HG03520 (cell line): ENCODE measurements around the gene WSCD2.
A peak's percentile ranks its signal among the peaks of the same experiment; 100 is the strongest.

ENCODE experiments used
- ATAC-seq: cut with Tn5 transposase; IDR thresholded peaks from one replicate; pipeline ENCODE4 v1.9.1; 2021; ENCODE audit warnings: mild to moderate bottlenecking, moderate library complexity; ENCODE audit not compliant: unreplicated experiment

Gene WSCD2

DNA sequence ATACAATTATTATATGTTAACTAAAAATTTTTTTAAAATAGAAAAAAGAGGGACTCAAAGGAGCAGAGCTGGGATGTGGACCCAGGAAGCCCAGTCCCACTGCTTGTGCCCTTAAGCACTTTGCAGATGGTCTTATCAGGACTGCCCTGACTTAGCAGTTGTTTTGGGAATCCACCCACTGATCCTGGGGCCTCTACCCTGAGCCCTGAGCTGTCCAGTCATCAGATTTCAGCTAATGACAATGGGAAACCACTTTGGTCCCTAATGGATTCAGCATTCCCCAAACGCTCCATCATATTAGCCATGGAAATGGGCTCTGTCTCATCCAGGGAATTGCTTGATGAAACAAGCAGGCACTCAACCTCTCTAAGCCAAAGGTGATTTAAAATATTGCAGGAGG is 22.5 kb upstream of the WSCD2 start:
- ATAC-seq = no peak

DNA sequence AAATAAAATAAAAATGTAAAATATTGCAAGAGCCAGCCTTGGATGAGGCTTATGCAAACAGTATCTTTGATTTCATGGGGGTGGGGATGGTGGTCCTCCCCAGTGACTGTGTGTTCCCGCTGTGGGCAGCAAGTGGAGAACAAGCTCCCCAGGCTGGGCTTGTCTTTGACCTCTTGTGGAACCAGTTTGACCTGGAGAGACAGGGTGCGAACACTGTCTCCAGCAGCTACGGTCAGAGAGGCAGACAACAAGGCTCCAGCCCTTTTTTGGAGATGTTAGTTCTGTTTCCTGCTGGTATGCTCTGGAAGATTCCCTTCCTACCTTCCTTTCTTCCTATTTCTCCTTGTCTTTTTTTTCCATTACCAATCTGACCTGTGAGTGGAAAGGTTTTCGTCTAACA is 21.8 kb upstream of the WSCD2 start:
- no peak for ATAC-seq

DNA sequence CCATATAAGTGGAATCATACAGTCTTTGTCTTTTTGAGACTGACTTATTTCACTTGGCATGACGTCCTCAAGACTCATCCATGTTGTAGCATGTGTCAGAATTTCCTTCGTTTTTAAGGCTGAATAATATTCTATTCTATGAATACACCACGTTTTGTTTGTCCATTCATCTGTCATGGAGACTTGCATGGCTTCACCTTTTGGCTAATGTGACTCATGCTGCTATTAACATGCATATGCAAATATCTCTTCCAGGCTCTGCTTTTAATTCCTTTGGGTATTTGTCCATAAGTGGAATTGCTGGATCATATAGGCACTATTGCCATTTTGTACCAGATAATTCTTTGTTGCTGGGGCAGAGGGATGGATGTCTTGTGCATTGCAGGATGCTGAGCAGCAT is 19.6 kb upstream of the WSCD2 start:
- ATAC-seq = no peak

DNA sequence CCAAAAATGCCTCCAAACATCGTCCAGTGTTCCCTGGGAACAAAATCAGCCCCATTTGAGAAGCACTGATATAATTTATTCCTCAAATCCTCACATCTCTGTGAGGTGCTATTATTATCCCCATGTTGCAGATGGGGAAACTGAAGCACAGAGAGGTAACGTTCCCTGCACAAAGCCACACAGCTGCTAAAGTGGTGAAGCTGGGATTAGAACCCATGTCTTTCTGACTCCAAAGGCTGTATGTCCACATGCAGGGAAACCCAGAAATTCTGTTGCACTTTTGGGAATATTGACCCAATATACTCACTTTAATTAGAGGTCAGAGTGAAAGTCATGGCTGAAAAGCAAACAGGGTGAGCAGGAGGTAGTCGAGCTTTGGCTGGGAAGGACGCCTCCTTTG is 19.1 kb upstream of the WSCD2 start:
- ATAC-seq = no peak

DNA sequence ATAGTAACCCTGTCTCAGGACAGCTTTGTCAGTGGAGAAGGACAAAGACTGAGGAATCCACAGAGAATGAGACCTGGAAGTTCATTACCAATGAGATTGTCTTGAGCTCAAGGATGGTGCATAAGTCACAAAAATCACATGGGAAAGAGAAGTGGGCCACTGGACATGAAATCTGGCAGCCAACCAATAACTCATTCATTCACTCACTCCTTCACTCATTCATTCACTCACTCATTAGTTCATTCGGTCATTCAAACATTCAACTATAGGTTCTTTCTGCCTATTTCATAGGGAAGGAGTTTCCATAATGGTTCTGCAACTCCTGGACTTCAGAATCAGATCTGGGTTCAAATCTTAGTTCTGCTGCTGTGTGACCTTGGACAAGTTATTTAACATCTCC is 18.2 kb upstream of the WSCD2 start:
- no peak for ATAC-seq

DNA sequence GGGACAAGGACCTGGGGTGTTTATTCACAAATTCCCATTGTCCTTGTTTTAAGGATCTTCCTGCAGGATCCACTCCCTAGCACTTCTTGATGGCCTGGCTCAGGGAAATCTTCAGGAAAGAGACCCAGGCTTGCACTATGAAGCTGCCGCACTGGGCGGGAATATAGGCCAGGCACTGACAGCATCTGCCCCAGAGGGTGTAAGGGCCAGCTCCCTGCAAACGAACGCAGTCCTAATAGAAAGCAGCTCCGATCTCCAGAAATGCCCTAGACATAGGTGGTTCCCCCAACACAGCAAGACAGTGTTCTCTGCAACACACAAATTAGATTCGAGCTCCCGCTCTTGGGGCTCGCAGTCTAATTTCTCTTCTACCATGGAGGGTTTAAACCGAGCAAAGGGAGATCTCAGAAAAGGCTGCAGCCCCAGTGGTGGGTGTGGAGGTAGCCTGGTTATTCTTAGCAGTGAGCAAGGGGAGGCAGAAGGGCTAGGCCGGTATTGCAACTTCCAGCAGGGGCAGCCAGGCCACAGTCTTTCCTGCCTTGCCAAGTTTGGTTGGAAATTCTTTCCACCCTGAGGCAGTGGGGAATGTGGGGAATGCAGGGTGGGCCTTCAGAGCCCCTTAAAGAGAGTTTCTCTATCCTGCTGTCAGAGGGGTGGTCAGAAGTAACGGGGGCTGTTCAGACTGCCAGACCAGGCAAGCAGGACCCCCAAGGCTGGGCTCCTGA is 16.1 kb upstream of the WSCD2 start:
- ATAC-seq = no peak

DNA sequence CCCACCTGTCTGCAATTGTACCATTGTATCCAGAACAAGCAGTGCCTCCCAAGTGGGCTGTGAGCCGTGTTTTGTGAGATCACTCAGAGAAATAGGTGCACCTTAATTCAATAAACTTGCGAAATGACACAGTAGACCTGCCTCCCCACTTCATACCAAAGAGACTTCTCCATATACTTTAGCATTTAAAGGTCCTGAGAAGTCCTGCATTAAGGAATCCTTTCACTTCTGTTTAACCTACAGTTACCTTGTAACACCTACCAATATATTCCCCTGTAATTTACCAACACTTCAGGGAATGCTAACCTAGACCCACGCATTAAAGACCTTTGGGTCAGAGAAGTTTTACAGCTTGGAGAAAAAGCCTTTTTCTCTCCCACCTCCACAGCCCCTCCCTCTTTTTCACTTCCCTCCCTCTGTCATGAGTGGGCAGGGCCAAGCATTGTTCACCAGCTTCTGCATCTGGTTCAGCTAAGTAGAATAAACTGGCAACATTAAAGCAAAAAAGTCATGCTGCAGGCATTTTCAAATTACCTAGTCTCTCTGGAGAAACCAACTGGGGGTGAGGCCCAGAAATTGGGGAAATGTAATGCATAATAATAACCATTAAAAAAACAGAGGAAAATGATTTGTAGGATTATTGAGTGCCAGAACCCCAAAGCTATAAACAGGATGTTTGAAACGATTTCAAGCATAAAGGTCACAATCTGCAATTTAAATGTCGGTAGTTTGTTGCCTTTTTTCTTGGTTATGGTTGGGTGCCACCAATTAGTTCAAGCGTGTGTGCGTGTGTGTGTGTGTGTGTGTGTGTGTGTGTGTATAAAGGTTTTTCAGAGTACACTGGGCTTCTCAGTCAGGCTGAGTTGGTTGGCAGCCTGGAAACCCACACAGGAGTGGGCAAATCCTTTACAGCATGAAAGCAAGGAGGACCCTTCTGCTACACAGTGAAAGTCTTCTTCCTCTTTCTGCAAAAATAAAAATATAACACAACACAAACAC is 13.7 kb upstream of the WSCD2 start:
- no peak for ATAC-seq

DNA sequence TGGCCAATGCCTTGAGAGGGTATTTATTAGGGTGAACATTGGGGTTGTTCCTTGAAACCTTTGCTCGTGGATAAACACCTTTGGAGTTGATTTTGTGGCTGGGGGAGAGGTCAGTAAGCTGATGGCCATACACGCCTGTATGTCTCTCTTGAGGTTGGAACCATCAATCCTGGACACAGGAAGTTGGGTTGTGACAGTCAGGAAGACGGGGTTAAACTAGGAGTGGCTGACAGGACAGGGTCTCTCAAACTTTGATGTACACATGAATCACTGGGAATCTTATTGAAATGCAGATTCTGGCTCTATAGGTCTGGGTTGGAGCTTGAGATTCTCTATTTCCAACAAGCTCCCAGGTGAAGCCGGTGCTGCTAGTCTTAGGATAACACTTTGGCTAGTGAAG is 12.8 kb upstream of the WSCD2 start:
- ATAC-seq = no peak

DNA sequence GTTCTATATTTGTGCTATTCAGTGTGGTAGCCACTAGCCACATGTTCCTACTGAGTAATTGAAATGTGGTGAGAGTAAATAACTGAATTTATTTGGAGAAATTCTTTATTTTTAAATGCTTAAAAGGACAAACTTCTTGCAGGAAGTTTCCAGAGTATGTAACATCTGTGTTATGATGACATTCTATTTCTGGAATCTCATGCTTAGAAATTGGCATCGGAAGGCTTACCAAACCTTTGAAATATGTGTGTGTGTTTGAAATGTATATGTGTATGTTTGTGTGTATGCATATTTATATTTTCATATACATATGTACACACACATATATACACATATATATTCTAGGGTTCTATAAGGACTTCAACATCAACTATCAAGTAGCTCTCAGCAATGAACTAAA is 12.4 kb upstream of the WSCD2 start:
- no peak for ATAC-seq

DNA sequence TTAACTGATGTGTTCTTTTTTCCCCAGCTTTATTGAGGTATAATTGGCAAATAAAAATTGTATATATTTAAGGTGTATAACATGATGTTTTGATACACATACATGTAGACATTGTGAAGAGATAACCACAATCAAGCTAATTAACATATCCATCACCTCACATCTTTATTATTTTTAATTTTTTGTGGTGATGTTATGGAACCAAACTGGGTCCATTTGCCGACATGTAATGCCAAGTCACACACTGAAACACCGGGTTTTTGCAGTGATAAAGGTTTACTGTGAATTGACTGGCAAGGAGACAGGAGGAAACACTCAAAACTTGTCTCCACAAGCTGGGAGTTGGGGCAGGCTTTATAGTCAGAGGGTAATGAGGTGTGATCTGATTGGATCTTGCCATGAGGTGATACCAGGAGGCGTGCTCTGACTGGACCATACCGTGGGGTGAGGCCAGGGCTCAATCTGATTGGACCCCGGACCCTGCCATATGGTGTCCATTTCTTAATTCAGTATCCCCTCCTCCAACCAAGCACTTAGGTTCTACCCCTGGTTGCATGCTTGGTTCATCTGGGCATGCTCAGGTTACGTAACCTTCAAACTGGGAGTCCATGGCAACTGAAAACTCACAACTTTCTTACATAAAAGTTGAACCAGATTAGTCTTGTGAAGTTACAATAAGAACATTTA is 11.8 kb upstream of the WSCD2 start:
- ATAC-seq = no peak

DNA sequence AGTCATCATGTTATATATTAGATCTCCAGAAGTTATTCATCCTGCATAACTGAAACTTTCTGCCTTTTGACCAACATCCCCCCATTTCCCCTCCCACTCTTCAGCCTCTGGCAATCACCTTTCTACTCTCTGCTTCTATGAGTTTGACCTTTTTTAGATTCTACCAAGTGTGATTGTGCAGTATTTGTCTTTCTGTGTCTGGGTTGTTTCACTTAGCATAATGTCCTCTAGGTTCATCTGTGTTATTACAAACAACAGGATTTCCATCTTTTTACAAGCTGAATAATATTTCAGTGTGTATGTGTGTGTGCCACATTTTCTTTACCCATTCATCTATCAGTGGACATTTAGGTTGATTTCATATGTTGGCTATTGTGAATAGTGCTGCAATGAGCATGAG is 11.2 kb upstream of the WSCD2 start:
- ATAC-seq = no peak

DNA sequence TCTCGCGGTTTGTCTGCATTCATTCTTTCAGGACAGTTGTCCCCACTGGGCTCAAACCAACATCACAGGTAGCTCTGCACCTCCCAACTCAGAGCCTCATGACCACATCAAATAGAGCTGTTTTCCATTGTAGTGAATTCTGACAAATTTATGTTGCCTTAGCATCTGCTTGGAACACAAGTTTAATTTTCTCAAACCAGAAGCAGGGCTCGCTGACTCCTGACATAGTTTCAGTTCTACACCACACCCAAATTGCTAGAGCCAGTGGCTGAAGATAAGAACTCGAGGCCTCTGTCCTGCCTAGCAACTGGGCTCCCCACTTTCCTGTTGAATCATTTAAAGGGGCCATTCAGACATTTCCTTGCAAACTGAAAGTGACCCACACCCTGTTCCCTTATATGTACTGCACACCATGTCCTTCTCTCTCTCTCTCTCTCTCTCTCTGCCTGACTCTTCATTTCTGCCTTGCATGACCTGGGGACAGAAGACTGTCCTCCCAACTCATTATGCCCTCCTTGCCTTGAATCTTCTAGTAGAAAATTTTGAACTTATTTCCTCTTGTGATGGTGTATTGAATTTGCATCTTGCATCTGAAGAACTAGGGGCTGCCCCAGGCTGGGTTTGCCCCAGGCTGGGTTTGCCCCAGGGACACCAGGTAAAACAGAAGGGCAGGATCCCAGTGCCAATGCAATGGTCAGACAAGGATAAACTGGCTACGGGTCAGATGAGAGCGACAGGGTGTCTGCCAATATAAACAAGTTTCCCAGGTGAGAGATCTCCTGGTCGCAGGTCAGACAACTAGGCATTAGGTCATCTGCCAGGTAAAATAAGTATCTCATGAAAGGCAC is 9.7 kb upstream of the WSCD2 start:
- ATAC-seq = peak; percentile 83

DNA sequence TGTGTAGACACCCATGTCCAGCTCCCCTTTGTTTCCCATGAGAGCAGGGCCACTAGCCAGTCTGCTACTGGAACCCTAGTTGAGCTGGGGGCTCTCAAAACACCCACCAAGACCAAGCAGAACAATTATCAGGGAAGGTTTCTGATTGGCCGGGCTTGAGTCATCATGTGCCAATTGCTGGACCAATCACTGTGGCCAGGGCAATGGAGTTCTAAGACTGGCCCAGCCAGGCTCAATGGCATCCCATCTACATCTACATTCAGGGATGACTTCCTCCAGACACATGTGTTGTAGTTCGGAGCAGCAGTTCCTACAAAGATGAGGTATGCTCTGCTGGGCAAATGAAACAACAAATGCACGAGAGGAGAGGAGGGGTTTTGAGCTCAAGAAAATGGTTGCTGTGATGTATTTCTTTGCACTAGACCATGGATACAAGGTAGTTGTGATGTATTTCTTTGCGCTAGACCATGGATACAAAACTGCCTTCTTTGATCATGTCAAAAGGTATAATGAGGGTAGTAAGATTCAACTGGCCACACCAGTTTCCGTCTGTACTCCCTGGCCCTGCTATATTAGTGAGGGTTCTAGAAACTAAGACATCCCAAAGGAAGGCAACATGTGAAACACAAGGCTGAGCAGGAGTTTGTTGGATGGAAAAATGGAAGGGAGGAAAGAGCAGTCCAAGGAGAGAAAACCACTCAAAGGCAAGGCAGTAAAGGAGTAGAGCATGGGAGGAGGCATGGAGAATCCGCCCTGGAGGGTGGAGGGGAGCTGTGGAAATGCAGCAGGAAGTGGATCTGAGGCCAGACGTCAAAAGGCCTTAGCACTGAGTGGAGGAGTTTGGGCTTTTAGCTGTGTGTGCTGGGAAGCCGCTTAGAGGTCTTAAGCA is 8.9 kb upstream of the WSCD2 start:
- ATAC-seq = no peak

DNA sequence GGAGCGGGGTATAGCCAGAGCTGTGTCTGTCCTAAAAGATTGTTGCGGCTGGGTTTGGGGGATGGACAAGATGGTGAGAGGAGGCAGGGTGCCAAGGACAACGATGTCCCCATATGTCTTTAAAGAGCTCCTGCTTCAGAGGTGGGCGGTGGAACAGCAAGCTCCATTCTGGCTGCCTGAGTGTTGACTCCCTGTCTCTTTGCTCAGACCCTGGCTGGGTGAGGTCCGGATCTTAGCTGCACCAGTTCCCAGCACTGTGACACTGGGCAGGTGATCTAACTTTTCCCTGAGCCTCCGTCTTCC is 8.3 kb upstream of the WSCD2 start:
- no peak for ATAC-seq

DNA sequence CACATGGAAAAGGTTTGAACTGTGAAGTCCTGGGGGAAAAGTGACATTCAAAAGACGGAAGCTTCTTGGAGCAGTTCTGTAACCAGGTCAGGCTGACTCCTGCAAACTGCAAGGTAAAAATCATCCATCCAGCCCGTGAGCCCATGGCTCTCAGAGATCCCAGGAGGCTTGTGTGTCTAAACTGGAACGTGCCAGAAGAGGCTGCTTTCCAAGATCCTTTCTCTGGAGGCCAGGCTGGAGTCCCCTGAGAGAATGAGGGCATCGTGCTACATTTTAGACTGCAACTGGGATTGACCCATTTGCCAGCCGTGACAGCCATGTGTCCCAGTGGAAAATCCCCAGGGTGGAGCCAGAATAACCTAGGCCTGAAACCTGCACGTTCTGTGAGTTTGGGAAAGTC is 7.8 kb upstream of the WSCD2 start:
- ATAC-seq = no peak

DNA sequence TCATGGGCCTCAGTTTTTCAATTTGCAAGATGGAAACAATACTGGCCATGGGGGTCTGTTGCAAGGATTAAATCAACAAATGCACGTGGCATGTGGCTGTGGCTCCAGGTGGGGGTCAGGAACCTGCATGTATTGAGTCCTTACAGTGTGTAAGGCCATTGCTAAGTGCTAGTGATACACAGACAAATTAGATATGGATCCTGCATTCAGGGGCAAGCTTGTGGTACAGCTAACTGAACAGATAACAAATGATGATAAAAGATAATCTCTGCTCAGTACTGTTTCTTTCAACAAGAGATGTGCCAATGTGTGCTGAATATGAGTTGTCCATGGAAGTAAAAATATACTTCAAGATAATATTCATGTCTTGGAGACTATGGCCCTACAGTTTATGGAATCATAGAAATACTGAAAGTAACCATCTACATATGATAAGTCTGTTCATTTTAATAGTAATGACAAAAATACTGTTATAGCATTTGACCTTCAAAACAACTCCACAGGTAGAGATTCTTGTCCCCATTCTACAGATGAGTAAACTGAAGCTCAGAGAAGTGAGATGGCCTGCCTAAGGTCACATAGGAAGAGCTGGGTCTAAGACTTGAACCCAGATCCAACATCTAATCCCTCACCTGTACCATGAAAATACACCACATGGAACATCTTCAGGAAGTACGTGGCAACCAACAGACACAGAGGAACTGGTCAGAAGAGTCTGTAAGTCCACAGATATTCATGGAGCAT is 7.2 kb upstream of the WSCD2 start:
- no peak for ATAC-seq

DNA sequence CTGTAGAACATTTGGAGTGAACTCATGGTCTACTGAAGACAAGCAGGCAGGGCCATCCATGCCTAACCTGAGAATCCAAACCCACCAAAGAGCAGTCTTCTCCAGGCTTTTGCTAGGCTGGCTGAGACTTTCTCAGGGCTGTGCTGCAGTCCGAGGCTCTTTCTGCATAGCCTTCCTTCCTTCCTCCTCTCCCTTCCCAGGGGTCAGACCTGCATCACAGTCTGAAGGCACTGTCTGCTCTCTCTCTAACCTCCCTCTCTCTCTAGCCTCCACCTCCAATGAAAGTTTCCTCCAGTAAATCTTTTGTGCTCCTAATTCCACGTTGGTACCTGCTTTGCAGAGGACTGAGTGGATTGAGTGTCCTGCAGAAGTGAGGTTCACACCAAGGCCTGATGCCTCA is 6.4 kb upstream of the WSCD2 start:
- ATAC-seq = no peak

DNA sequence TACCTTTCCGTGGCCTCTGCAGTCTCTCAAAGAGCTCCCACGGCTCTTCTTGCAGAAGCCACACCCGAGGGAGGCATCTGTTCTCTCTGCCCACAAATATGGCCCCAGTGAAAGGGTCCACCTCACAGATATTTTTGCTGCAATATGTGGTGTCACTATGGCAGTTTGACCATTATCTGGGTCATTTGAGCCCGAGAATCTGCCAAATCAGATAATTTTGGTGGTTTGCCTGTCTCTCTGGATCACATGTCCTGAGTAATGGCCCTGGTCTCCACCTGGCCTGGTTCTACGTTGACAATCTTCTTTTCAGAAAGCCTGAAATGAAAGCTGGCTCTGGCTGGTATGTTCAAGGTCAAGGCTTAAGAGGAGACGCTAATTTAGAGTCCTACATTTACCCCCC is 5.7 kb upstream of the WSCD2 start:
- no peak for ATAC-seq

DNA sequence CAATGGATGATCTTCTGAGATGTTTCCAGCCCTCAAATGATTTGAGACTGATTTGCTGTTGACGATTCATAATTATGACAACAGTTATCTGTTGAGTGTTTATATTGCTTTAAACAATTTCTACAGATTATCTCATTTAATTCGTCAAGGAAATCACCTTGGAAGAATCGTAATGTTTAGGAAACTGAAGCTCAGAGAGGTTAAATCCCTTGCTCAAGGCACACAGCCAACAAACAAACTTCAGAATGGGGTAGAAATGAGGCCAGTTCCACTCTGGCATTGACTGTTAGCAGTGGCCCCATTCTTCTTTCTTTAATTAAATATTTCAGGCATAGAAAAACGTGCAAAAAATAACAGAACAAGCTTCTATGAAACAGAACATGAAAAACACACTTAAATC is 4.0 kb upstream of the WSCD2 start:
- ATAC-seq = no peak
